Gastroesophageal sphincter (tissue), 4 donors: ENCODE data around the gene MEIKIN. TPM values are rescaled to one million over a fixed set of nuclear protein-coding genes. Genes with fewer than 3 reads are reported as not detected.

Experiments used
- ATAC-seq: fragments of 150-250 bp; one replicate; pipeline ENCODE4 v1.9.1; 2016; ENCODE audit warnings: mild to moderate bottlenecking, moderate library complexity
- H3K27ac ChIP-seq, 4 donors: fragments of 200-600 bp; sonication (generic) in 3 of 4; 1 replicate in 3 of 4; 2 replicates in 1 of 4; pipeline ENCODE4 v1.5.1; 2016 to 2019
- H3K27me3 ChIP-seq: fragments of 200-600 bp; sonication (generic); one replicate; pipeline ENCODE4 v1.5.1; 2019
- H3K36me3 ChIP-seq, 2 donors: fragments of 200-600 bp; sonication (generic); one replicate each; pipeline ENCODE4 v1.5.1; 2019; ENCODE audit warnings: control low read depth in 1 of 2
- H3K4me1 ChIP-seq, 3 donors: fragments of 200-600 bp; sonication (generic); 1 replicate in 2 of 3; 2 replicates in 1 of 3; pipeline ENCODE4 v1.5.1; 2016 to 2019; ENCODE audit warnings: control low read depth in 2 of 3
- H3K4me3 ChIP-seq, 2 donors: fragments of 200-600 bp; sonication (generic); one replicate each; pipeline ENCODE4 v1.5.1; 2019; ENCODE audit warnings: mild to moderate bottlenecking in 1 of 2, moderate library complexity in 1 of 2
- H3K9me3 ChIP-seq, 3 donors: fragments of 200-600 bp; sonication (generic); one replicate each; pipeline ENCODE4 v1.5.1; 2017 to 2019; ENCODE audit warnings: control low read depth in 2 of 3
- EP300 ChIP-seq: sonication (generic); formaldehyde crosslinking; IDR thresholded peaks from one replicate; pipeline ENCODE4 v1.6.1; 2017; ENCODE audit warnings: antibody characterized with exemption, mild to moderate bottlenecking
- POLR2A ChIP-seq, 2 donors: fragments of 450-650 bp; IDR thresholded peaks; one replicate each; pipeline ENCODE4 v1.6.1; 2017; ENCODE audit warnings: antibody characterized with exemption in 2 of 2, mild to moderate bottlenecking in 2 of 2, moderate library complexity in 1 of 2
- POLR2AphosphoS5 ChIP-seq: sonication (generic); formaldehyde crosslinking; IDR thresholded peaks from one replicate; pipeline ENCODE4 v1.6.1; 2017; ENCODE audit warnings: antibody characterized with exemption
- WGBS, 2 donors: methylation state at CpG; one replicate each; pipeline ENCODE4 v1.1.5; 2018; ENCODE audit warnings: low coverage in 1 of 2; 5-methylcytosine and 5-hydroxymethylcytosine counted together
- total RNA-seq, 4 donors: library from RNA; depleted of rRNA; stranded (reverse); fragments of >200 nt; gene quantifications; one replicate each; pipeline ENCODE4 v1.1.0, GENCODE V29; 2016
- TF ChIP-seq, protein P1 (sequence below), 4 experiments: fragments of 200-600 bp in 2 of 4; fragments of 450-650 bp in 2 of 4; sonication (generic) in 1 of 4; IDR thresholded peaks; one replicate each; pipeline ENCODE4 v1.5.1; 2017 to 2019; ENCODE audit warnings: antibody characterized with exemption in 4 of 4, mild to moderate bottlenecking in 2 of 4, moderate library complexity in 2 of 4

MEIKIN gene
- total RNA-seq, 4 donors from 2014 or later, result 0.66 to 4.0 TPM; not detected in 2

DNA sequence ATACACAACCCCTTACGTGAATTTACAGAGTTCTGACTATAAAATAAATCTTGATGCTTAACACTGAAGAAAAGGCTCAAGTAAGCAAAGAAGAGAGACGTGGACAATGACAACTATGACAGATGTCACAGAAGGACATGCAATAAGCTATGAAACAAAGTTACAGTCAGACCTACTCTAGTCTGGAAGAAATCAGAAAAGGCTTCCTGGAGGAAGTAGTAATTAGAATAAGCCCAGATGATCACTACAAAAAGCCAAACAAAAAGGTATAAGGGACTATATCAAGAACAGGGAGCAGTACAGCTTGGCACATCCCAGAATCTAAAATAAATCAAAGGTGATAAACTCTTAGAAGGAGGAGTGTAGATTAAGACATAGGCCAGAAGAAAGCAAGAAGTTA, 154.9 kb downstream of the MEIKIN start:
- no peaks in the 10 kb centered on the region for H3K36me3 ChIP-seq
- TF ChIP-seq POLR2A (IDR thresholded peaks at IDR 0.05) (no peak), EP300 (no peak), POLR2AphosphoS5 (no peak)
- TF ChIP-seq, protein P1, sequence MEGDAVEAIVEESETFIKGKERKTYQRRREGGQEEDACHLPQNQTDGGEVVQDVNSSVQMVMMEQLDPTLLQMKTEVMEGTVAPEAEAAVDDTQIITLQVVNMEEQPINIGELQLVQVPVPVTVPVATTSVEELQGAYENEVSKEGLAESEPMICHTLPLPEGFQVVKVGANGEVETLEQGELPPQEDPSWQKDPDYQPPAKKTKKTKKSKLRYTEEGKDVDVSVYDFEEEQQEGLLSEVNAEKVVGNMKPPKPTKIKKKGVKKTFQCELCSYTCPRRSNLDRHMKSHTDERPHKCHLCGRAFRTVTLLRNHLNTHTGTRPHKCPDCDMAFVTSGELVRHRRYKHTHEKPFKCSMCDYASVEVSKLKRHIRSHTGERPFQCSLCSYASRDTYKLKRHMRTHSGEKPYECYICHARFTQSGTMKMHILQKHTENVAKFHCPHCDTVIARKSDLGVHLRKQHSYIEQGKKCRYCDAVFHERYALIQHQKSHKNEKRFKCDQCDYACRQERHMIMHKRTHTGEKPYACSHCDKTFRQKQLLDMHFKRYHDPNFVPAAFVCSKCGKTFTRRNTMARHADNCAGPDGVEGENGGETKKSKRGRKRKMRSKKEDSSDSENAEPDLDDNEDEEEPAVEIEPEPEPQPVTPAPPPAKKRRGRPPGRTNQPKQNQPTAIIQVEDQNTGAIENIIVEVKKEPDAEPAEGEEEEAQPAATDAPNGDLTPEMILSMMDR (IDR thresholded peaks at IDR 0.05), result no peak
- ATAC-seq, result no peak
- WGBS, 2 donors, result 70 to 86% methylated on average over 2 of the region's 2 CpGs
- peaks cover 0 to 93% (median 5%) of the 10 kb centered on the region in 3 donors for H3K4me1 ChIP-seq
- no peak overlapping the region for H3K27ac ChIP-seq
- no peaks in the 10 kb centered on the region for H3K9me3 ChIP-seq
- no peak overlapping the region for H3K4me3 ChIP-seq
- H3K27me3 ChIP-seq, result no peaks in the 10 kb centered on the region

DNA sequence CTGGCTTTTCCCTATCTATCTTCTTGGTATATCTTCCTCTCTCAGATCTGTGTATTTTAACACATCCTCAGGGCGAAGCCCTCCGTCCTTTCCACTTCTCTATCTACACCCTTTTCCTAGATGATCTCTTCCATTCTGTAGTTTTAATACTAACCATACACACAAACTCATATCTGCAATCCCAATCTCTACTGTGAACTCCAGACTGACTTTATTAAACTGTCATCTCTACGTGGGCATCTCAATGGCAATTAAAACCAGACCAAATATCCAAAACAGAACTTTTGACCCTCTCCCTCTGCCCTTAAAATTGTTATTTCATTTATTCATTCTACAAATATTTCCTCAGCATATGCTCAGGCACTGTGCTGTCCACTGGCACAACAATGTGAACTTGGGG, 155.7 kb downstream of the MEIKIN start:
- no peaks in the 10 kb centered on the region for H3K27me3 ChIP-seq
- no peaks in the 10 kb centered on the region for H3K36me3 ChIP-seq
- no peak for ATAC-seq
- H3K4me1 ChIP-seq, result peaks cover 0 to 88% (median 4%) of the 10 kb centered on the region in 3 donors
- H3K27ac ChIP-seq, result no peak overlapping the region
- TF ChIP-seq, protein P1 (IDR thresholded peaks at IDR 0.05), result no peak
- TF ChIP-seq EP300 (no peak), POLR2AphosphoS5 (no peak), POLR2A (IDR thresholded peaks at IDR 0.05) (no peak)
- H3K9me3 ChIP-seq, result no peaks in the 10 kb centered on the region
- 60 to 71% methylated on average over 3 of the region's 3 CpGs for WGBS, 2 donors
- no peak overlapping the region for H3K4me3 ChIP-seq

GRCh38 chr5:131787736-131788135, 157.7 kb downstream of the MEIKIN start:
- H3K4me1 ChIP-seq, result peaks cover 0 to 74% (median 0%) of the 10 kb centered on the region in 3 donors
- H3K27ac ChIP-seq, result no peak overlapping the region
- 42 to 72% methylated on average over 1 to 4 of the region's 4 CpGs for WGBS, 2 donors

DNA sequence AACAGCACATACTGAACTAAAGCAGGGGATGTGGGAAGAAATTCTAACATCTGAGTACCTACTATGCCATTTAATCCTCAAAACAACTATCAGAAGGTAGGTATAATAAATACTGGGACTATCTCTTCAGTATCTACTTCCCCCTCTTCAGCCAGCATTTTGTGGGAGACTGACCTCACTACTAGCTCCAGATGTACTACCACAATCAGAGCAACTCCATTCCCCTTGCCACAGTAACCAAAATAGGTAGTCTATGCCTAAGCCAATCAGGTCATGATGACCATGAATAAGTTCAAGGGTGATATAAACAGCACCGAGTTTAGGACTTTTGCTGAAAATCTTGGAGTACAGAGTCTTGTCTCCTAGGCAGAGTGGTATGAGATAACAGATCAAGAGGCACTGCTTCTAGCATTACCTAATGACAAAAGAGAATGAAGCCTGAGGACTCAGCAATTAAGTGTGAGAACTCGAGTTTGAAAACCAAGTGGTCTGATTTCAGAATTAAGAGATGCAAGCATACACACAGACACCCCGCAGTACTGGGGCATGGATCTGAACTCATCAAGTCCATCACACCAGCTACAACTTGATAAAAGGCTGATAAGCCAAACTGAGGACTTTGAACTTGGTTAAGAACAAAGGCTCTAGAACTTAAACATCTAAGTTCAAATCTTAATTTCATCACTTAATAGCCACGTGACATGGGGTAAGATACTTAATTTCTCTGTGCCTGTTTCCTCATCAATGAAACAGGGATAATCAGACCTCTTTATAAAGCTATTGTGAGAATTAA, 158.4 kb downstream of the MEIKIN start:
- Histone ChIP-seq H3K27me3 (no peaks in the 10 kb centered on the region), H3K27ac (no peak overlapping the region)
- WGBS, 2 donors, result 61 to 80% methylated on average over 2 to 4 of the region's 4 CpGs

More at GRCh38 chr5:131787736-131788135, 157.7 kb downstream of the MEIKIN start:
- Histone ChIP-seq H3K36me3 (no peaks in the 10 kb centered on the region), H3K27me3 (no peaks in the 10 kb centered on the region), H3K4me3 (no peak overlapping the region), H3K9me3 (no peaks in the 10 kb centered on the region)
- ATAC-seq, result no peak
- no peak for TF ChIP-seq POLR2AphosphoS5
- TF ChIP-seq EP300, result no peak
- TF ChIP-seq, protein P1 (IDR thresholded peaks at IDR 0.05), result no peak
- TF ChIP-seq POLR2A (IDR thresholded peaks at IDR 0.05), result no peak

More for the DNA sequence above, 158.4 kb downstream of the MEIKIN start:
- Histone ChIP-seq H3K4me1 (peaks cover 0 to 72% (median 0%) of the 10 kb centered on the region in 3 donors), H3K36me3 (peaks cover 0 to 4% of the 10 kb centered on the region in 2 donors), H3K4me3 (no peak overlapping the region), H3K9me3 (no peaks in the 10 kb centered on the region)
- TF ChIP-seq POLR2A (IDR thresholded peaks at IDR 0.05) (no peak), POLR2AphosphoS5 (no peak), EP300 (no peak)
- TF ChIP-seq, protein P1 (IDR thresholded peaks at IDR 0.05), result no peak
- no peak for ATAC-seq
